ENCODE measurements around the gene PPEF1. TPM values are rescaled to one million over a fixed set of nuclear protein-coding genes. Genes with fewer than 3 reads are reported as not detected.
A peak's percentile ranks its signal among the peaks of the same experiment; 100 is the strongest.

PPEF1 gene
- total RNA-seq, 1 donor: not detected

DNA sequence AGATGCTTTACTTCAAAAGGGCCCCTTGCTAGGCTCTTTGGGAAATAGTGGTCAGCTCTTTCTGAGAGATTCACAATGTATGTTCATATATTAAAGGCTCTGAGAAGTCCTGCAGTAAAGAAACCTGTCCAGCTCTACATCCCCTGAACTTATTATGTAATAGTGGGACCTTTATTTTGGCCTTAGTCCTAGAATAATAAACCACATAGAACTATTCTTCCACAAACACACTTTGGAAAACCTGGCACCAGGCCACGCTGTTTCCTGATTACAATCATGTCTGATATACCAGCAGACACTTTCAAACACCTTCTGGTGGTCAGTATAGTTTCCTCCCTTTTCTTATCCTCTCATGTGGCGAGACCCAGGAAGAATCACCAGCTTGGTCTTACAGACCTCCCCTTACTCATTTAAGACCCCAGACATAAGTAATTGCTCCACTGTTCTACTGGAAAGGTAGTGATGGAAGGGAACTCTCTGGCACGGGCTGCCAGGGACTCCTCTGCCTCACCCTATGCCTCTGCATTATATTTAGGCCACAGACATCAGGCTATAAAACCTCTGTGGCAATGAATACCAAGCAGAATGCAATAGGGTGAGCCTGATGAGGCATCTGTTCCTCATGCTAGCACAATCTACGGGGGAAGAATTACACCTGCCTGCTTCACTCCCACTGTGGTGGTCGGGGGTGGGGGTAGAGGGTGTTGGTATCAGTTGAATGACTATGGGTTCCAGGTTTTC lies 5.7 kb upstream of the PPEF1 start:
- H3K4me3 ChIP-seq (ENCODE audit: low read depth, low read length): no peak overlapping the region
- peak; percentile 23 for DNase-seq (ENCODE audit: low read depth)

GRCh38 chrX:18702362-18703195 lies 4.9 kb upstream of the PPEF1 start:
- no peak overlapping the region for H3K4me3 ChIP-seq (ENCODE audit: low read depth, low read length)
- TF ChIP-seq, protein P1, sequence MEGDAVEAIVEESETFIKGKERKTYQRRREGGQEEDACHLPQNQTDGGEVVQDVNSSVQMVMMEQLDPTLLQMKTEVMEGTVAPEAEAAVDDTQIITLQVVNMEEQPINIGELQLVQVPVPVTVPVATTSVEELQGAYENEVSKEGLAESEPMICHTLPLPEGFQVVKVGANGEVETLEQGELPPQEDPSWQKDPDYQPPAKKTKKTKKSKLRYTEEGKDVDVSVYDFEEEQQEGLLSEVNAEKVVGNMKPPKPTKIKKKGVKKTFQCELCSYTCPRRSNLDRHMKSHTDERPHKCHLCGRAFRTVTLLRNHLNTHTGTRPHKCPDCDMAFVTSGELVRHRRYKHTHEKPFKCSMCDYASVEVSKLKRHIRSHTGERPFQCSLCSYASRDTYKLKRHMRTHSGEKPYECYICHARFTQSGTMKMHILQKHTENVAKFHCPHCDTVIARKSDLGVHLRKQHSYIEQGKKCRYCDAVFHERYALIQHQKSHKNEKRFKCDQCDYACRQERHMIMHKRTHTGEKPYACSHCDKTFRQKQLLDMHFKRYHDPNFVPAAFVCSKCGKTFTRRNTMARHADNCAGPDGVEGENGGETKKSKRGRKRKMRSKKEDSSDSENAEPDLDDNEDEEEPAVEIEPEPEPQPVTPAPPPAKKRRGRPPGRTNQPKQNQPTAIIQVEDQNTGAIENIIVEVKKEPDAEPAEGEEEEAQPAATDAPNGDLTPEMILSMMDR (IDR thresholded peaks at IDR 0.05; ENCODE audit: insufficient read depth, low read length): no peak
- peak; percentile 51 for DNase-seq (ENCODE audit: low read depth)

More for the DNA sequence above, 5.7 kb upstream of the PPEF1 start:
- TF ChIP-seq, protein P1 (IDR thresholded peaks at IDR 0.05; ENCODE audit: insufficient read depth, low read length): no peak

DNA sequence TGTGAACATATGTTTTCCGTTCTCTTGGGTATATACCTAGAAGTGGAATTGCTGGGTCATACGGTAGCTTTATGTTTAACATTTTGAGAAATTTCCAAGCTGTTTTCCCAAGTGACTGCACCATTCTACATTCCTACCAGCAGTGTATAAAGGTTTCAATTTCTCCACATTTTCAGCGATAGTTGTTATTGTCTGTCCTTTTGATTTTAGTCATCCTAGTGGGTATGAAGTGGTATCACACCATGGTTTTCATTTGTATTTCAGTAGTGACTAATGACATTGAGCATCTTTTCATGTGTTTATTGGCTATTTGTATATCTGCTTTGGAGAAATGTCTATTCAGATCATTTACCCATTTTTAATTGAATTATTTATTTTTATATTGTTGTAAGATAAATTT lies 2.4 kb downstream of the PPEF1 start:
- no peak overlapping the region for H3K4me3 ChIP-seq (ENCODE audit: low read depth, low read length)
- no peak for DNase-seq (ENCODE audit: low read depth)
- TF ChIP-seq, protein P1 (IDR thresholded peaks at IDR 0.05; ENCODE audit: insufficient read depth, low read length): no peak

- no peak overlapping the region for H3K4me3 ChIP-seq (ENCODE audit: low read depth, low read length)
- DNase-seq (ENCODE audit: low read depth): no peak
- TF ChIP-seq, protein P1 (IDR thresholded peaks at IDR 0.05; ENCODE audit: insufficient read depth, low read length): no peak
Observed at GRCh38 chrX:18714910-18715309, 7.5 kb downstream of the PPEF1 start.

GRCh38 chrX:18719852-18720251 lies 12.4 kb downstream of the PPEF1 start:
- DNase-seq (ENCODE audit: low read depth): no peak
- TF ChIP-seq, protein P1 (IDR thresholded peaks at IDR 0.05; ENCODE audit: insufficient read depth, low read length): no peak
- H3K4me3 ChIP-seq (ENCODE audit: low read depth, low read length): no peak overlapping the region

DNA sequence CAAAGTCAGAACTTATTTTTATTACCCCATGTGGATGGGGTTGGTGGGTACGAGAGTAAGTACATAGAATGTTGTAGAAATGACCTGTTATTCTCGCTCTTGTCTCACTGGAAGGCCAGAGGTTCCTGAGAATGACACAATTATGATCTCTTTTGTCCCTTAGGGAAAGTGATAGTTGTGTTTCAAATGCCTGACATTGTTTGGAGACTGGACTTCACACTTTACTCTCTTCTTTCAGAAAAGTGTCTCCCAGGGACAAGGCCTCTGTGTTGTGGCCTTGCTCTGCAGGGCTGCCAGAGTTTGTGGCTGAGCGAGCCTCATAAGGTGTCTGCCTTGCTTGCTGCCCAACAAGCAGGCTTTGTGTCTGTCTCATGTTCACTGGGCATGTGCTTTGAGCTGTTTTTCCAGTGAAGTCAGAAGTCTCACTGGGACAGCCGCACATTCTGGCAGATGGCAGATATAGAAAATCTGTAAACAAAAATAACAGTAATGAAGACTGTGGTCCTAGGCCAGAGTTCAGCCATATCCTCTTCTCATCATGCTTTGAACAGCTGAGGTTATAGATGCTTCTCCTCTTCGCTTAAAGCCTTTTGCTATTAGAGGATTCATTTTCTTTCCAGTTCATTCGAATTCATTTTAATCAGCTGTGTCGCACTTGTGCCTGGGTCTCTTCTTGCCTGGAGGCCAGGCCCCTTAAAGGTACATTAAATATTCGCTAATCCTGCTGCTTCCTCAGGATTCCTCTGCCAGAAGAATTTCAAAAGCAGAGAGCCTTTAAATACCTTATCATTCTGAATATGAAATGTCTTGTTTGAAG lies 14.4 kb downstream of the PPEF1 start:
- TF ChIP-seq, protein P1 (IDR thresholded peaks at IDR 0.05; ENCODE audit: insufficient read depth, low read length): no peak
- no peak for DNase-seq (ENCODE audit: low read depth)

More for the DNA sequence above, 14.4 kb downstream of the PPEF1 start:
- no peak overlapping the region for H3K4me3 ChIP-seq (ENCODE audit: low read depth, low read length)
